HepG2 (cell line): ENCODE results near the gene RAB22A. TPM values are rescaled to one million over a fixed set of nuclear protein-coding genes. Genes with fewer than 3 reads are reported as not detected.
A peak's percentile ranks its signal among the peaks of the same experiment; 100 is the strongest.

Experiments used
- ATAC-seq: fragments of 200-7000 bp; cut with Tn5 transposase; 3 replicates; pipeline ENCODE4 v1.9.1; 2020; ENCODE audit warnings: mild to moderate bottlenecking, moderate library complexity
- BruUV-seq: library from RNA; stranded (reverse); fragments of 400-500 nt; replicated peaks from 2 replicates; lab custom pipeline; 2021; lab: Mats Ljungman, UMichigan
- CTCF ChIA-PET: fragments of 300-600 bp; formaldehyde crosslinking; extraction: SDS; loops from one replicate; lab custom pipeline; 2021; ENCODE audit warnings: low total read pairs, inconsistent platforms, low intra/inter-chr PET ratio; lab: Yijun Ruan, JAX
- POLR2A ChIA-PET: fragments of 350-600 bp; sonication (Branson Sonifier 250); formaldehyde crosslinking; loops from one replicate; lab custom pipeline; 2020; ENCODE audit warnings: antibody characterized with exemption, inconsistent platforms; lab: Yijun Ruan, JAX
- DNase-seq: peaks from one replicate; pipeline ENCODE4 v3.0.0-alpha.2; 2015; ENCODE audit warnings: low spot score
- FAIRE-seq: peaks from 3 replicates; lab custom pipeline; 2011; peaks lifted over from hg19 to GRCh38; lab: Jason Lieb, UNC
- H2AFZ ChIP-seq: one replicate; pipeline ENCODE4 v1.6.1; 2011; ENCODE audit warnings: low read length, inconsistent platforms
- H3K27ac ChIP-seq: fragments of 300-600 bp; 3 replicates; pipeline ENCODE4 v1.8.0; 2011; ENCODE audit warnings: mixed run types, mild to moderate bottlenecking, mixed read lengths, low read length, inconsistent platforms; ENCODE audit not compliant: insufficient read depth; ENCODE audit errors: extremely low read length
- H3K27me3 ChIP-seq, 2 experiments: fragments of 200-600 bp in 1 of 2; 2 replicates in 1 of 2; 3 replicates in 1 of 2; pipeline versions ENCODE4 v1.6.0 to v1.8.0; 2011; ENCODE audit warnings: low read length in 2 of 2, mild to moderate bottlenecking in 2 of 2, moderate library complexity in 2 of 2, inconsistent platforms in 1 of 2; ENCODE audit not compliant: insufficient read depth in 2 of 2, control insufficient read depth in 1 of 2
- H3K36me3 ChIP-seq, 2 experiments: fragments of 200-600 bp in 1 of 2; replicated peaks in 1 of 2; 2 replicates in 1 of 2; 3 replicates in 1 of 2; pipeline versions ENCODE4 v1.5.1 to v1.8.0; 2011; ENCODE audit warnings: low read length in 2 of 2, inconsistent platforms in 1 of 2; ENCODE audit not compliant: insufficient read depth in 2 of 2, control insufficient read depth in 1 of 2
- H3K4me1 ChIP-seq: 2 replicates; pipeline ENCODE4 v1.5.1; 2012; ENCODE audit warnings: low read length, inconsistent platforms; ENCODE audit not compliant: insufficient read depth
- H3K4me2 ChIP-seq: 2 replicates; pipeline ENCODE4 v1.6.0; 2011; ENCODE audit warnings: low read depth, low read length, inconsistent platforms
- H3K4me3 ChIP-seq, 3 experiments: fragments of 200-600 bp in 1 of 3; sonication (generic), shearing (Covaris generic) in 1 of 3; replicated peaks in 1 of 3; 2 replicates each; pipeline ENCODE4 v1.5.1; 2011 to 2016; ENCODE audit warnings: low read length in 3 of 3, inconsistent platforms in 2 of 3, low read depth in 2 of 3, mild to moderate bottlenecking in 2 of 3, control low read depth in 1 of 3, mixed read lengths in 1 of 3; ENCODE audit not compliant: insufficient read depth in 1 of 3
- H3K79me2 ChIP-seq: one replicate; pipeline ENCODE4 v1.6.1; 2011; ENCODE audit warnings: low read length, inconsistent platforms; ENCODE audit not compliant: insufficient read depth
- H3K9ac ChIP-seq: 2 replicates; pipeline ENCODE4 v1.6.0; 2011; ENCODE audit warnings: mild to moderate bottlenecking, low read depth, low read length, inconsistent platforms; ENCODE audit not compliant: insufficient read depth
- H3K9me3 ChIP-seq: 2 replicates; pipeline ENCODE4 v1.5.1; 2012; ENCODE audit warnings: mild to moderate bottlenecking, low read length
- H4K20me1 ChIP-seq: 2 replicates; pipeline ENCODE4 v1.6.0; 2011; ENCODE audit warnings: inconsistent platforms, mild to moderate bottlenecking, low read length, moderate library complexity; ENCODE audit not compliant: insufficient read depth
- ELF4 ChIP-seq: sonication (generic); formaldehyde crosslinking; IDR thresholded peaks from 2 replicates; pipeline ENCODE4 v1.5.0; 2020; ENCODE audit warnings: missing genetic modification reagents, mild to moderate bottlenecking, moderate library complexity, borderline replicate concordance
- FLYWCH1 ChIP-seq: sonication (generic); formaldehyde crosslinking; IDR thresholded peaks from 2 replicates; pipeline ENCODE4 v1.8.1; 2023; ENCODE audit warnings: mild to moderate bottlenecking, missing genetic modification reagents
- FOXO1 ChIP-seq: sonication (generic); formaldehyde crosslinking; IDR thresholded peaks from 2 replicates; pipeline ENCODE4 v1.4.0; 2020; ENCODE audit warnings: missing genetic modification reagents
- GATAD2A ChIP-seq: IDR thresholded peaks from 2 replicates; pipeline ENCODE4 v1.6.1; 2016
- GZF1 ChIP-seq: sonication (generic); formaldehyde crosslinking; IDR thresholded peaks from 2 replicates; pipeline ENCODE4 v1.5.1; 2020; ENCODE audit warnings: mild to moderate bottlenecking, missing genetic modification reagents
- NCOA1 ChIP-seq: sonication (generic); formaldehyde crosslinking; IDR thresholded peaks from 2 replicates; pipeline ENCODE4 v1.9.0; 2021; ENCODE audit warnings: missing genetic modification reagents
- RBFOX2 ChIP-seq: fragments of 200-400 bp; formaldehyde crosslinking; IDR thresholded peaks from 2 replicates; pipeline ENCODE4 v1.6.1; 2017; ENCODE audit warnings: low read depth, mild to moderate bottlenecking, low read length
- REPIN1 ChIP-seq: sonication (generic); formaldehyde crosslinking; IDR thresholded peaks from 2 replicates; pipeline ENCODE4 v1.8.0; 2022; ENCODE audit warnings: missing genetic modification reagents, low read depth, mild to moderate bottlenecking, borderline replicate concordance
- SALL1 ChIP-seq: sonication (generic); formaldehyde crosslinking; IDR thresholded peaks from 2 replicates; pipeline ENCODE4 v1.8.0; 2022; ENCODE audit warnings: mild to moderate bottlenecking, missing genetic modification reagents
- ZFP1 ChIP-seq: IDR thresholded peaks from 2 replicates; pipeline ENCODE4 v1.6.1; 2016
- ZNF644 ChIP-seq: IDR thresholded peaks from 2 replicates; pipeline ENCODE4 v1.6.1; 2016; ENCODE audit warnings: low read depth
- ZNF660 ChIP-seq: sonication (generic); formaldehyde crosslinking; IDR thresholded peaks from 2 replicates; pipeline ENCODE4 v1.5.1; 2020; ENCODE audit warnings: mild to moderate bottlenecking, low read depth, missing genetic modification reagents, borderline replicate concordance
- ZSCAN25 ChIP-seq: sonication (generic); formaldehyde crosslinking; IDR thresholded peaks from 2 replicates; pipeline ENCODE4 v1.8.0; 2022; ENCODE audit warnings: mild to moderate bottlenecking, missing genetic modification reagents
- WGBS: methylation state at CpG from one replicate; pipeline ENCODE4 v1.1.6; 2017; ENCODE audit warnings: low lambda C conversion rate; 5-methylcytosine and 5-hydroxymethylcytosine counted together
- in situ Hi-C: cut with HindIII; loops from 2 replicates; pipeline ENCODE4 v1.10.0; 2017; ENCODE audit warnings: low pct_unique_long_range_greater_than_20kb; ENCODE audit not compliant: extremely low pct_ligation_motif_present
- intact Hi-C: fragments of 100-400 bp; cut with micrococcal nuclease; formaldehyde crosslinking; loops from one replicate; pipeline ENCODE4 v1.10.0; 2022; ENCODE audit not compliant: unreplicated experiment
- polyA plus RNA-seq, 8 experiments: library from polyadenylated mRNA; depleted of rRNA in 3 of 8; stranded (reverse) in 7 of 8; unstranded in 1 of 8; fragments of >200 nt; fragmentation: Illumina TruSeq in 4 of 8; extraction: Trizol in 4 of 8; gene quantifications; 2 replicates each; pipeline versions ENCODE4 v1.2.1 to v1.2.3, GENCODE V29; 2011 to 2016; ENCODE audit warnings: low read depth in 4 of 8, missing spikeins in 1 of 8, mixed read lengths in 1 of 8; ENCODE audit not compliant: insufficient read depth in 1 of 8
- total RNA-seq, 5 experiments: library from RNA; depleted of rRNA; stranded (reverse); fragments of >200 nt; fragmentation: Illumina TruSeq; extraction: Trizol; gene quantifications; 2 replicates each; pipeline ENCODE4 v1.2.3, GENCODE V29; 2016; ENCODE audit warnings: low read depth in 1 of 5
- TF ChIP-seq, protein P1 (sequence below): sonication (generic); formaldehyde crosslinking; IDR thresholded peaks from 2 replicates; pipeline ENCODE4 v1.8.0; 2022; ENCODE audit warnings: missing genetic modification reagents, mild to moderate bottlenecking, inconsistent platforms, borderline replicate concordance
- TF ChIP-seq, protein P2 (sequence below): sonication (generic); formaldehyde crosslinking; IDR thresholded peaks from 2 replicates; pipeline ENCODE4 v1.4.0; 2020; ENCODE audit warnings: missing genetic modification reagents
- TF ChIP-seq, protein P3 (sequence below): conservative IDR thresholded peaks from 2 replicates; pipeline ENCODE4 v1.6.1; 2018; ENCODE audit warnings: missing genetic modification reagents
- TF ChIP-seq, protein P4 (sequence below): sonication (generic); formaldehyde crosslinking; IDR thresholded peaks from 2 replicates; pipeline ENCODE4 v1.4.0; 2020; ENCODE audit warnings: missing genetic modification reagents, mild to moderate bottlenecking, borderline replicate concordance

RAB22A gene
- total and polyA plus RNA-seq, 2 of the 13 experiments (the other 11 are each of a cell fraction or from before 2014, with no cell fraction given): 10.7 to 11.2 TPM

DNA sequence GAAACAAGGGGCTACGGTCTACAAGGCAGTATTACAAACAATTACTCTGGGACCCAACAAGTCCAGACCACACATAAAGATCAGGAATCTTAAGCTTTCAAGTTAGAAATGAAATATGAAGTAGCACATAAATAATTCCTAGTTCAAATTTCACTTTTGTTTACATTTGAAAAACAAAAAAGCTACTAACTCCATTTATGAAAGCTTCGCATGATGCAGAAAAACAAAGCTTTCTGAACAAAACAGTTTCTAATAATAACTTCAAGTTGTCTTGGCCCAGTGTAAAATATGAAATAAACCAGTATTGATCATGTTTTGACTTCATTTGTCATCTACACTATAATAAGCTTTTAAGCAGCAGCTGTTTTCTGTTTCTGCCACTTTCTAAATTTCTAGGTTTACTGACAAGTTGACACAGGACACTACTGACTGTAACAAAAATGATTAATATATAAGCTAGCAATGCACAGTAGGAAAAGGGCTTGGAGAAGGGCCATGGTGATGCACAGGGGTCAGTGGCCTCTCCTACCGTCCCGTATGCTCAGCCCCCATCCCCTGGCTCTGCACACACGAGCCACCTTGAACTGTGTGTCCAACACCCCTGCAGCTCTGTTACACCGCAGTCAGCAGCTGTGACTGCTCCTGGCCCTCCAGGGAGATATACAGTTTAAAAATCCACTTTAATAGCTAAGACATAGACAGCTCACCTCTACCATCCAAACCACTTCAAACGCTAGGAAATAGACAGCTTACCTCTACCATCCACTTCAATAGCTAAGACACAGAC lies 13.3 kb upstream of the RAB22A start (continued):
- TF ChIP-seq, protein P1, sequence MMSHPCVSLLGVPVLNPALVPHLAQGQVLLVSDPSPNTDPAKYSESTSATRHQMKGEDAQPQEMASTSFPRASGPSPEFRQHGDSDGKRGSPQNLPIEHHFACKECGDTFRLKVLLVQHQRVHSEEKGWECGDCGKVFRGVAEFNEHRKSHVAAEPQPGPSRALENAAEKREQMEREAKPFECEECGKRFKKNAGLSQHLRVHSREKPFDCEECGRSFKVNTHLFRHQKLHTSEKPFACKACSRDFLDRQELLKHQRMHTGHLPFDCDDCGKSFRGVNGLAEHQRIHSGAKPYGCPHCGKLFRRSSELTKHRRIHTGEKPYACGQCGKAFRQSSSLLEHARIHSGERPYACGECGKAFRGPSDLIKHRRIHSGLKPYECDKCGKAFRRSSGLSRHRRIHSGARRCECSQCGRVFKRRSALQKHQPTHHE: no peak
- no peak for TF ChIP-seq RBFOX2
- TF ChIP-seq ZFP1 (CRISPR knock-in tag): peak; percentile 96
- TF ChIP-seq ZSCAN25 (CRISPR knock-in tag): peak; percentile 70; the same call in 1 of the 2 replicates

DNA sequence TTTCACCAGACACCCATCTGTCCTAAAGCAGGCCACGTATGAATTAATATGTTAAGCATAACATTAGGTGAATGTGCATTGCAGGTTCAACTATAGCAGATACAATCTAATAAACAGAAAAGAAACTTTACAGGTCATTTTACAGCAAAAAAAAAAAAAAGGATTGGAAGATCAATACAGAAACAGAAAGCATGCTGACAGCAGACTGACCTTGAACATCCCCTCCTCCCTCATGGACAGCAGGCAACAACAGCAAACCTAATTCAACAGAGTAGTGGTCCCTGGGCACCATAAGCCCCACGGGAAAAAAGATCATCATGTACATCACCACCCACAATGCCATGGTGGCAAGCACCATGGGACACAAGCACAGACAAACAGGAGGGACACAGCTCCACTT lies 12.1 kb upstream of the RAB22A start:
- H3K27ac ChIP-seq: no peak overlapping the region
- TF ChIP-seq GATAD2A (0 out of 2 replicates have a peak, but pooled peaks have one; percentile 15), ZNF660 (CRISPR knock-in tag) (no peak), NCOA1 (CRISPR knock-in tag) (no peak), ELF4 (CRISPR knock-in tag) (no peak), REPIN1 (0 out of 2 replicates have a peak, but pooled peaks have one; percentile 21), ZNF644 (0 out of 2 replicates have a peak, but pooled peaks have one; percentile 14), SALL1 (CRISPR knock-in tag) (peak; percentile 41; the same call in 1 of the 2 replicates), GZF1 (CRISPR knock-in tag) (no peak), FOXO1 (CRISPR knock-in tag) (0 out of 2 replicates have a peak, but pooled peaks have one; percentile 22), FLYWCH1 (no peak)
- TF ChIP-seq, protein P2, sequence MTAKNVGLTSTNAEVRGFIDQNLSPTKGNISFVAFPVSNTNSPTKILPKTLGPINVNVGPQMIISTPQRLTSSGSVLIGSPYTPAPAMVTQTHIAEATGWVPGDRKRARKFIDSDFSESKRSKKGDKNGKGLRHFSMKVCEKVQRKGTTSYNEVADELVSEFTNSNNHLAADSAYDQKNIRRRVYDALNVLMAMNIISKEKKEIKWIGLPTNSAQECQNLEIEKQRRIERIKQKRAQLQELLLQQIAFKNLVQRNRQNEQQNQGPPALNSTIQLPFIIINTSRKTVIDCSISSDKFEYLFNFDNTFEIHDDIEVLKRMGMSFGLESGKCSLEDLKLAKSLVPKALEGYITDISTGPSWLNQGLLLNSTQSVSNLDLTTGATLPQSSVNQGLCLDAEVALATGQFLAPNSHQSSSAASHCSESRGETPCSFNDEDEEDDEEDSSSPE (CRISPR knock-in tag): no peak
- TF ChIP-seq, protein P3, sequence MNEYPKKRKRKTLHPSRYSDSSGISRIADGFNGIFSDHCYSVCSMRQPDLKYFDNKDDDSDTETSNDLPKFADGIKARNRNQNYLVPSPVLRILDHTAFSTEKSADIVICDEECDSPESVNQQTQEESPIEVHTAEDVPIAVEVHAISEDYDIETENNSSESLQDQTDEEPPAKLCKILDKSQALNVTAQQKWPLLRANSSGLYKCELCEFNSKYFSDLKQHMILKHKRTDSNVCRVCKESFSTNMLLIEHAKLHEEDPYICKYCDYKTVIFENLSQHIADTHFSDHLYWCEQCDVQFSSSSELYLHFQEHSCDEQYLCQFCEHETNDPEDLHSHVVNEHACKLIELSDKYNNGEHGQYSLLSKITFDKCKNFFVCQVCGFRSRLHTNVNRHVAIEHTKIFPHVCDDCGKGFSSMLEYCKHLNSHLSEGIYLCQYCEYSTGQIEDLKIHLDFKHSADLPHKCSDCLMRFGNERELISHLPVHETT: no peak
- TF ChIP-seq, protein P4, sequence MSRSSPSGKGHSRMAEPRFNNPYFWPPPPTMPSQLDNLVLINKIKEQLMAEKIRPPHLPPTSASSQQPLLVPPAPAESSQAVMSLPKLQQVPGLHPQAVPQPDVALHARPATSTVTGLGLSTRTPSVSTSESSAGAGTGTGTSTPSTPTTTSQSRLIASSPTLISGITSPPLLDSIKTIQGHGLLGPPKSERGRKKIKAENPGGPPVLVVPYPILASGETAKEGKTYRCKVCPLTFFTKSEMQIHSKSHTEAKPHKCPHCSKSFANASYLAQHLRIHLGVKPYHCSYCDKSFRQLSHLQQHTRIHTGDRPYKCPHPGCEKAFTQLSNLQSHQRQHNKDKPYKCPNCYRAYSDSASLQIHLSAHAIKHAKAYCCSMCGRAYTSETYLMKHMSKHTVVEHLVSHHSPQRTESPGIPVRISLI (CRISPR knock-in tag): peak; percentile 78

More for the DNA sequence above, 12.1 kb upstream of the RAB22A start:
- ChIA-PET CTCF (no interaction called here), POLR2A (interaction anchor here (0.6 kb wide), 1 partner anchor 15 kb away, joined by 3 read pairs; no protein-coding TSS in a partner anchor)
- H3K9me3 ChIP-seq: no peaks in the 10 kb centered on the region
- no peaks in the 10 kb centered on the region for H3K79me2 ChIP-seq
- no peaks in the 10 kb centered on the region for H4K20me1 ChIP-seq
- no peak overlapping the region for H2AFZ ChIP-seq
- no peaks in the 10 kb centered on the region for H3K36me3 ChIP-seq
- intact Hi-C loops: no loop called here
- H3K9ac ChIP-seq: no peak overlapping the region
- ATAC-seq: peak; percentile 32; the same call in 2 of the 3 replicates
- no peak overlapping the region for H3K4me3 ChIP-seq
- 43% methylated on average over 2 of the region's 2 CpGs for WGBS
- no TSS peak for BruUV-seq
- FAIRE-seq: no peak
- in situ Hi-C loops: no loop called here
- no peak overlapping the region for H3K4me2 ChIP-seq
- 0 out of 5 replicates have a peak, but pooled peaks cover 0 to 2% of the 10 kb centered on the region in 2 experiments for H3K27me3 ChIP-seq
- peaks cover 29% of the 10 kb centered on the region for H3K4me1 ChIP-seq
- no peak for DNase-seq
